Measurements from ENCODE around the gene MYL7. TPM values are rescaled to one million over a fixed set of nuclear protein-coding genes. Genes with fewer than 3 reads are reported as not detected.

The MYL7 gene
- total RNA-seq, 1 donor from 2014 or later, result not detected

- TF ChIP-seq, protein P1, sequence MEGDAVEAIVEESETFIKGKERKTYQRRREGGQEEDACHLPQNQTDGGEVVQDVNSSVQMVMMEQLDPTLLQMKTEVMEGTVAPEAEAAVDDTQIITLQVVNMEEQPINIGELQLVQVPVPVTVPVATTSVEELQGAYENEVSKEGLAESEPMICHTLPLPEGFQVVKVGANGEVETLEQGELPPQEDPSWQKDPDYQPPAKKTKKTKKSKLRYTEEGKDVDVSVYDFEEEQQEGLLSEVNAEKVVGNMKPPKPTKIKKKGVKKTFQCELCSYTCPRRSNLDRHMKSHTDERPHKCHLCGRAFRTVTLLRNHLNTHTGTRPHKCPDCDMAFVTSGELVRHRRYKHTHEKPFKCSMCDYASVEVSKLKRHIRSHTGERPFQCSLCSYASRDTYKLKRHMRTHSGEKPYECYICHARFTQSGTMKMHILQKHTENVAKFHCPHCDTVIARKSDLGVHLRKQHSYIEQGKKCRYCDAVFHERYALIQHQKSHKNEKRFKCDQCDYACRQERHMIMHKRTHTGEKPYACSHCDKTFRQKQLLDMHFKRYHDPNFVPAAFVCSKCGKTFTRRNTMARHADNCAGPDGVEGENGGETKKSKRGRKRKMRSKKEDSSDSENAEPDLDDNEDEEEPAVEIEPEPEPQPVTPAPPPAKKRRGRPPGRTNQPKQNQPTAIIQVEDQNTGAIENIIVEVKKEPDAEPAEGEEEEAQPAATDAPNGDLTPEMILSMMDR (conservative IDR thresholded peaks at IDR 0.05; ENCODE audit: low read depth, low read length), result no peak
- DNase-seq (ENCODE audit: low read depth), result no peak
- H3K4me3 ChIP-seq (ENCODE audit: low read depth, low read length), result no peak overlapping the region
Measured at GRCh38 chr7:44144968-44145478, 3.9 kb upstream of the MYL7 start.

DNA sequence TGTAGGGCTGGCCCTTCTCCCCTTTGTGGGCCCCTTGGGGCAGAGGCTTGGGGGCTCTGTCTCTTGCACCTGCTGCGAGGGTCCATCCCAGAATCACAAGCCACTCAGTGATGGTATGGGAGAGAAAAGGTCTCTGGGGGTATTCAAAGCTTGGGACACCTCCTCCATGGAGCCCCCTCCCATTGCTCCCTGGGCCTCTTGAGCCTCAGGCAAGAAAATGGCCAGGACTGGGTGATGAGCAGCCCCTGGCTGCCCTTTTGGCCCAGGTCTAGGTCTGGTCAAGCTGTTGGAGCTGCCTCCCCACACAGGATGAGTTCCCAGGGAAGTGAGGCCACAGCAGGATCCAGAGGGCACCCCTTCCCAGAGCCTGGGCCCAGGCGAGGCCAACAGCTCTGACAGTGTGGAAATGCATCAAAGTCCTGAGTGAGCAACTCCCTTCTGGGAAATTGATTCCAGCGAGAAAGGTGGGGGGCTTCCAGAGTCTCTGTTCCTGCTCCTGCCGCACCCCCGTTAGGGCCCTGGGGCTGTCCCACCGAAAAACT is 3.4 kb upstream of the MYL7 start:
- DNase-seq (ENCODE audit: low read depth), result no peak
- TF ChIP-seq, protein P1 (conservative IDR thresholded peaks at IDR 0.05; ENCODE audit: low read depth, low read length), result no peak
- H3K4me3 ChIP-seq (ENCODE audit: low read depth, low read length), result no peak overlapping the region

GRCh38 chr7:44143646-44144250 is 2.6 kb upstream of the MYL7 start:
- no peak for DNase-seq (ENCODE audit: low read depth)
- TF ChIP-seq, protein P1 (conservative IDR thresholded peaks at IDR 0.05; ENCODE audit: low read depth, low read length), result no peak
- no peak overlapping the region for H3K4me3 ChIP-seq (ENCODE audit: low read depth, low read length)

DNA sequence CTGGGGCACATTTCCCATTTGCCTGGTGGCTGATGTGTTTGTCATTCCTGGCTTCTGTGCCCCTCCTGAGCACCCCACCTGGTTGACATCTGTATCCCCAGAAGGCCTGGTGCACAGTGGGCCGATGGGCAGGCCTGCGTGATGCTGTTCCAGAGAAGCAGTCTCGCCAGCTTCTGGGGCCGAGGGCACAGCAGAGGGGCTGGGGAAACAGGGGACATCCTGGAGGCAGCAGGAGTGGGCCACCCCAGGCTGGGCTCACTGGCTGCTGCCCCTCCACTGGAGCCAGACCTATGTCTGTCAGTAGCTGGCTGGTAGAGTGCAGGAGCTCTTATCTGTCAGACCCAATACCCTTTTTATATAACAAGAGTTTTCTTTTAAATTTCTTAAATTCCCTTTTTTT is 896 bp upstream of the MYL7 start:
- DNase-seq (ENCODE audit: low read depth), result no peak
- TF ChIP-seq, protein P1 (conservative IDR thresholded peaks at IDR 0.05; ENCODE audit: low read depth, low read length), result no peak
- no peak overlapping the region for H3K4me3 ChIP-seq (ENCODE audit: low read depth, low read length)

GRCh38 chr7:44140341-44140740 is 791 bp downstream of the MYL7 start:
- TF ChIP-seq, protein P1 (conservative IDR thresholded peaks at IDR 0.05; ENCODE audit: low read depth, low read length), result no peak
- DNase-seq (ENCODE audit: low read depth), result no peak
- H3K4me3 ChIP-seq (ENCODE audit: low read depth, low read length), result no peak overlapping the region

- TF ChIP-seq, protein P1 (conservative IDR thresholded peaks at IDR 0.05; ENCODE audit: low read depth, low read length), result no peak
- no peak for DNase-seq (ENCODE audit: low read depth)
Measured at GRCh38 chr7:44139311-44140010, 1.7 kb downstream of the MYL7 start.

More at GRCh38 chr7:44139311-44140010, 1.7 kb downstream of the MYL7 start:
- H3K4me3 ChIP-seq (ENCODE audit: low read depth, low read length), result no peak overlapping the region

Data from epithelial cell of proximal tubule (primary cell).